SKM-1 (cell line): Measurements from ENCODE around the gene SORCS1.

Source experiments
- DNase-seq: peaks from one replicate; lab custom pipeline; 2025; ENCODE audit not compliant: unreplicated experiment; lab: John Stamatoyannopoulos, UW

Gene SORCS1

DNA sequence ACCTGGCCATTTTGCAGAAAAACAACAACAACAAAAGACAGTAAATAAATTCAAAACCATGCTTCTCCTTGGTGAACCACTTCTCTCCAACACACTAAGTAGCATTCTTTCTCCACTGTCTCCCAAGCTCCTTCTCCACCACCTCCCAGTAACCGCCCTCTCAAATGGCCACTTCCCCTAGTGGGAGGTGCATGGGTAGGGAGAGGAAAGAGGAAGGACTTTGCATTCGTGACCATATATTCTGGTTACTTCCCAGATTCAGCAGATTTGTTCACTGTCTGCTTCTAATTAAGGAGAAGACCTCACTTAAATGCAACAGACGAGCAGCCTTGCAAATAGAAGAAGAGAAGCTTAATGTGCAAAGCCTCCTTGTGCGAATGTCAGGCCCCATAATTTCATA is 166.8 kb downstream of the SORCS1 start:
- peak; percentile 60 for DNase-seq

DNA sequence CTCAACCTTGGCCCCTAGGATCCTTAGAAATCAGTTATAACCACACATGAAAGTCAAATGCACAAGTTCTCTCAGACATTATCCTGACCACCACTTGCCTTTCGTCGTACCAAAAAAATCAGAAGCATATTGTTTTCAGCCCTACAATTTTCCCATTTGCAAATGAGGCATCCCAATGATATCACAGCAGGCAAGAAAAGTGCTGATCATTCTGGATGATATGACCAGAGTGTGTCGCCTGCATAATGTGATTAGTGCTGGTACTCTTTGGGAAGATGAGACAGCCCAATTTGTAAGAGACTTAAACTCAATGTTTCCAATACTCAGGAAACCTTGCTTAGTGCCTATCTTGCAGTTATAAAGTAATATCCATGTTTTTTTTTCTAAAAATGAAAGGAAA is 168.0 kb downstream of the SORCS1 start:
- no peak for DNase-seq

DNA sequence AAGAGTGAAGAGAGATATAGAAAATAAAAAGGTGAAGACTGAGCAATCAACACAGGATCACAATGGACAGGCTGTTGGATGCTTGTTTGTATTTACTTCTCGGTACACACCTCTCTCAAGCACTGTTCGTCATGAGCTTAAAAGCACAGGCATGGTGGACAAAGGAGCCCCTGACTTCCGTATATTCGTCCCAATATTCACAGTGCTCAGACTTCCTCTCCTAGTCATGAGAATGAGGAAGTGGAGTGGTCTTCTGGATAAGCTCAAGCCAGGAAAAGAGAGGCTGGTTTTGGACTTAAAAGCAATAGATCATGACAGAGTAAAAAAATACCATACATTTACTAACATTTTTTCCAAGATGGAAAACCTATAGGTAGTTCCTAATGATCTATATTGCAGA is 172.5 kb downstream of the SORCS1 start:
- DNase-seq: no peak

DNA sequence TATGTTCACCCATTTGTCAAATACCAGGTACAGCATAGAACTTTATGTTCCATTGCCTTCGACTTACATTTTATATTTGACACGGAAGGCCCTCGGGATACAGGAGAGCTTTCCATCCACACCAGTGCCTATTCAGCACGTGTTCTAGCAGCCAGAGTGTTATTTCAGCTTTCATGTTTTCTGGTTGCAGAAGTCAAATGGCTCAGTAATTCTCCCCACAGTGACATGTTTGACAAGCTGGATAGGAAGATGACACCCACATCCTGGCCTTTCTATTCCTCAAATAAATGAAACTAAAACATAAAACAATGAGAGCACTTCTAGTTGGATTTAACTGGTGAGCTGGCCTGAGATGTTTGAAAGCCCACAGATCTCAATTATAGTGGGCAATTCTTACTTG is 173.4 kb downstream of the SORCS1 start:
- no peak for DNase-seq

DNA sequence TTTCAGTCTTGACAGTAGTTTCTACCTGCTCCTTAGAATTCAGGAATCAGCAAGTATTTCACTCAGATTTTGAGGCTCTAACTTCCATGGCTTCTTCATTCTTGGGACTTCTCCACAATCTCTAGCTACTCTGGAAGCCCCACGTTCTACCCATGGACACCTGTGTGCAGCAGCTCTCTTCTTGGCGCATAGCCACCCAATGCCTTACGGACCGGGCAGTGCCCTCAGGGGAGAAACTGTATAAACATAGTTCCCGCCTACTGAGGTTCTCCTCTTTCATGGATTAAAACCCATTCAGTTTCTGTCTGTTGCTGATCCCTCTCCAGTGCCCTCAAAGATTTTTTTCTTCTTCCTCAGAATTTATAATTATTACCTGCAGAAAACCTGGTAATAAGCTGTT is 177.1 kb downstream of the SORCS1 start:
- no peak for DNase-seq

DNA sequence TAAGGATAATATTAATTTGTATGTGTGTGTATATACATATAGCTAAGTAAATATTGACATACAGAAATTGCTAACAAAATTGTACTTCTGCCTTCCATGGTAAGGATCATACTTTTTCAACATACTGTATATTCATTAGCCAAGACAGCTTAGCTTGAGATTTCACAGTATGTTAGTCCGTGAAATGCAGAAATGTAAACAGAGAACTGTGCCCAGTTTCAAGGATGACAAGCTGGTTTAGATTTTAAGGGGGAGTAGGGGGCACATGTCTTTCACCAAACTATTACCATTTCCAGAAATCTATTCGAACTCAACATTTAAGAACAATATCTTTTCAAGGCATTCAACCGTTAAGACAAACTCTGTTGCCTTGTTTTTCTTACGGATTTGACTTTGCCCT is 182.2 kb downstream of the SORCS1 start:
- DNase-seq: no peak

DNA sequence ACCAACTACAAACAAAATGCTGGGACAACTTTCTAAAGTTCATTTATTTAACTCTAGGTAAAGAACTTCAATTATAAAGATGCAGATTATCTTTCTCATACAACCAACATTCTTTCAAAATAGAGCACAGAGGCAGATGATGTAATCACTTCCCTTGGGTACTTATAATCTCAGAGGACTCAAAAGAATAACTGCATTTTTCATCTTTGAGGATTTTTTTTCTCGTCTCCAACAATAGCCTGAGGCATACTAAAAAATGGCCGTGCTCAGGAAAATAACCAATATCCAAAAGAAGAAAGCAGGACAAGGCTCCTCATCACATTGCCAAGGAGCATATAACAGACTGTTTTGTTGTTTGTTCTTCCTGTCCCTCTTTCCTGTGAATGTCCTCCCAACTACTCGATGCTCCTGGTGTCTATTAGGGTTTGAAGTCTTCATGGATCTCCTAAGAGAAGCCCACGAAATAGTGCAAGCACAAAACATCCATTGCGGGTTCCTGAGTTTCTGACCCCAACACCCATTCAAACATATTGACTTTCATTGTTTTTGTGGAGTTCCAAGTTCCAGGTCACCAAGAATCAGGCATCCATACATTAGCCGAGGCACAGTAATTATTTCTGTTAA is 182.9 kb downstream of the SORCS1 start:
- no peak for DNase-seq

DNA sequence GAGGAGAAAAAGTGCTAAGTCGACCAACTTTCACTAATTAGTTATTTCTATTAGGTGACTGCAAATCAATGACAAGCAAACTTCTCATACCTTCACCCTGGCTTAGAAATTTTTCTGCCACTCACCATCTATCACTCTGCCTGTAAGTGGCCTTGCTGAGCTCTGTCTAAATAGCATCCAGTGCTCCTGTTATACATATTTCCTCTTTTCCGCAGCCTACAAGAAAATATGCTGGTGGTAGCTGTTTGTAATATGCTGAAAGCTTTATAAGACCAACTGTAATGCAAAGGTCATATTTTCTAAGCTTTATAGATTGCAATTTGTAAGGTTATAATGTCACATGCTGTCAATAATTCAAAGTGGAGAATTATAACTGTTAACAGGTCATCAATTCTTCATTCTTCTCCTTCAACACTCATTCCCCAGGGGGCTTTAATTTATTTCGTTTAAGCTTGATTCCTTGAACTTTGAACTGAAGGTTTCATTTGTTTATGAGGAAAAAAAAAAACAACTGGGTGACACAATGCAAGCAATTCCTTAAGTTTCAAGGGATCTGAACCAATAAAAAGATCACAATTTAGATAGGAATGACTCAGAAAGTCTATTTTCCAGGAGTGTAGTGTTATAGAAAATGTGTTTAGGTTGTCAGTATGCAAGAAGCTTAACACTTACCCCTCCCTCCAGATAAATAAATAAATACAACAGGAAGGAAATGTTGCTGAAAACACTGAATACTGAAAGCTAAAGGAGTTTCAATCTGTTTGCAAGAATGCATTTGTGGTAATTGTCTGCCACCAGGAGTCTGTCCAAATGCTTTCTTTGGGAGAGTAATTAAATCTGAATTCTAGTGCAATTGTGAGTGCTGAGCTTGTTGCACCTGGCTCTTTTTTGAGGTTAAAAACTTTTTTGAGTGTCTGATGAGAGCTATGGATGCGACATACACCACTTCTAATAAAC is 183.7 kb downstream of the SORCS1 start:
- DNase-seq: no peak

DNA sequence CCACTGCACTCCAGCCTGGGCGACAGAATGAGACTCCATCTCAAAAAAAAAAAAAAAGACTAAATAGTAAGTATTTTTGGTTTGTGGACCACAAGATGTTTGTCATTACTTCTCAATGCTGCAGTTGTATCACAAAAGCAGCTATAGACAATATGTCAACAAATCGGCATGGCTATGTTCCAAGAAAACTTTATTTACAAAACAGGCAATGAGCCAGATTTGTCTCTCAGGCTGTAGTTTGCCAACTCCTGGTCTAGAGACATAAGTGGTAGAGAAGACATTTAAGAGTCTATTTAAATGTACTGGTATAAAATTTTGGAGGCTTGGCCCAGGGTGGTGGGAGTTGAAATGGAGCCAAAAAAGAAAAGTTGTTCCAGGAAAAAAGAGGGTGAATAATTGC is 185.8 kb downstream of the SORCS1 start:
- DNase-seq: no peak

DNA sequence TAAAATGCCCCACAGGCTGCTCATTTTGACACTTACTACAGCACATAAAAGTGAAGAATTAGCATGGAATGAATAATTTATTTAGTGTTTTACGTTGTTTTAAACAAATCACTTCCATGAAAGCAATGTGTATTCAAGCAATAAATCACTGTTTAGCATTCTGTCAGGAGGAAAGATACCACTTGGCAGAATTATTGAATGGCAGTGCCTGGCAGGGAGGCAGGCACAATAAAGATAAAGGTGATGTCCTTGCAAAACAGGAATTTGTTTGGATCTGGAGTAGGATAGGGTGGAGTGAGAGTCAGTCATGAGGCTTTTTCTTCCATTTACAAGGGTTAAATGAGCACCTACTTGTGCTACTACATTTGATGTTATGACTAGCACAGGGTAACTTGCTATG is 190.8 kb downstream of the SORCS1 start:
- no peak for DNase-seq

DNA sequence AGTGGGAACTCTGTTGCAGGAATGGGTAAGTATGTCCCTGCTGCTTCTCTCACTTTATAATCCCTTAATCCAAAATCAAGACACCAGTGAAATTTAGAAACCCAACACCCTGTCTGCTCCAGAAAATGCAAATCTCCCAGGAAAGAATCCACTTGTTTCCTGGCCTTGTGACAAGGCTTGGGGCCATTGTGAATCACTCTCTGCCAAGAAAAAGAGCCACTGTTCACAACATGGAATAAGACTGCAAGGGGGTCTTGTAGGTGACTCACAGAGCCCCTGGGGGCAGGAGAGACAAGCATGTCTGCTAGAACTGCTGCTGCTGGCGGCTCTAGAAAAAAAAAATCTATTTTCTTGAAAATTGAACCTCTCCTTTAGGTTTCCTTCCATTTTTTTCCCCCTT is 191.2 kb downstream of the SORCS1 start:
- no peak for DNase-seq

DNA sequence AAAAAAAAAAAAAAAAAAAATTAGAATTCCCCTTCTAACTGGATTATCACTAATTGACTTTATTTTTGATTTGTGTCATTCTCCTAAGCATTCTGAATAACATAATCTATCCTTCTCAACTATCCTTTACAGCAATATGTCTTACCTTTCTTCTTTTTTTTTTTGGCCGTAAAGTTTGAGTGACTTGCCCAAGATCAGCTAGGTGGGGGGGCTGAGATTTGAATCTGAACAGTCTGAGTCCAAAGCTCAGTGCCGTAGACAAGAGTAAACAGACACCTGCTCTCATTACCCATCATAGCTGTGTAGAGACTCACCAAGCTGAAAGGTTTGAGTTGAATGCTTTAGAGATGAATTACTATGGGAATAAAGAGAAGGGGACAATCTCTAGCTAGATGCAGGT is 192.1 kb downstream of the SORCS1 start:
- DNase-seq: no peak

DNA sequence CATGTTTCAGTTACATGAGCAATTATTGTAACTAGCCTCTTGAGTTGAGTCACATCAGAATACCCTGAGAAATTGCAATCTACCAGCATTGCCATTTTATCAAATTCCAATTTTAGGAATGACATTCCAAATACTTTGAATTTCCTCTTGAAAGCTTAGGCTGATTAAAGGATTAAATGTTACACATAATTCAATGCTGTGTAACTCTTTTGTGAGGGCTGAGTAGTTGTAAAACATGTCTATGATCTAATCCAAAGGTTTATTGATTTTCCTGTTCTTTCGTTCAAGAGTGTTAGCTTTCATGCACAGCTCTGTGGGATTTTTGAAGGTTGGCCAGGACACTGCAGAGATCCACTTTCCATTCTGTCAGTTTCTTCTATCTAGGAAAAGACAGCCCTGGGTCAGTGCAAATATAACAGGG is 193.1 kb downstream of the SORCS1 start:
- DNase-seq: no peak

DNA sequence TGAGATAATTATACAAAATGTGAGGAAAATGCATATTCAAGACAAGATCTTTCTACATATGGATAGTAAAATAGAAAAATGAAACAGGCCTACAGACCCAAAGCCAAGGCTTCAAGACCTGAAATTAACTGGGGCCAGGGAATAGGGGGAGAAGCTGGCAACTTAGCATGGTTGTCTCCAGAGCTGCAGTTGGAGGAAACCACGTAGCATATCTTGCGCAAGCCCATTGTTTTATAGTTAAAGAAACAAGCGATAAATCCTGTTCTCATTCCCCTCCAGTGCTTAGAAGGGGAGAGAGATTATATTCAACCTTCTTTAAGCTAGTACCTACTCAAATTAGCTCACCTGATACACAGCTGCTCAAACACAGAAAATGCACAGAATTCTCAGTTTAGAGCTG is 197.1 kb downstream of the SORCS1 start:
- no peak for DNase-seq

DNA sequence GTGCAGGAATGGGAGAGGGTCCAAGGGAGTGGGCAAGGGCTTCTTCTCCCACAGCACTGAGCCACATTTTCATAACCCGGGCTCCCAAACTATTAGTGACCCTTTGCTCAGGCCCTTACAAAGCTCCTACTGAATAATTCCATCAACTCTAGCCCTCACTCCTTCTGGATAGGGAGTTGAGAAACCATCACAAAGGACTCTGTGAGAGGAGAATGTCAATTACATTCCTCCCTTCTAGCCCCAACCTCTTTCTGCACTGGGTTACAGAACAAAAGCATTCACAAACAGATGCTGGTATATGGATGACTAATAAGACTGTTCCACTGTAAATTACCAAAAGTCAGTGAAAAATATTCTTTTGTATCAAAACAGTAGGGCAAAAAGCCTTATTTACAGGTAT is 203.7 kb downstream of the SORCS1 start:
- no peak for DNase-seq

DNA sequence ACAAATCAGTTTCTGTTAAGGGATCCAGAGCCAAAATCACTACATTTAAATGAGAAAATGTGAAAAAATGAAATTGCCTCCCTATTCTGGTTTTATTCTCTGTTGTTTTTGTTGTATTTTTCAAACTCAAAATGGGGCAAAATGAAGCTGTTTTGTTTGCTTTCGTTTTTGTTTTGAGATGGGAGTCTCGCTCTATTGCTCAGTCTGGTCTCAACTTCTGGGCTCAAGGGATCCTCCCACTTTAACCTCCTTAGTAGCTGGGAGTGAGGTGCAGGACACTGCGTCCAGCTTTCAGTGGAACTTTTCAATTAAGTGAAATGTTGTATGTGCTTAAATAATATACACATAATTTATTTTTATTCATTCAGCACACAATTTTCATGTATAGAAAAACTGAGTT is 205.0 kb downstream of the SORCS1 start:
- no peak for DNase-seq

DNA sequence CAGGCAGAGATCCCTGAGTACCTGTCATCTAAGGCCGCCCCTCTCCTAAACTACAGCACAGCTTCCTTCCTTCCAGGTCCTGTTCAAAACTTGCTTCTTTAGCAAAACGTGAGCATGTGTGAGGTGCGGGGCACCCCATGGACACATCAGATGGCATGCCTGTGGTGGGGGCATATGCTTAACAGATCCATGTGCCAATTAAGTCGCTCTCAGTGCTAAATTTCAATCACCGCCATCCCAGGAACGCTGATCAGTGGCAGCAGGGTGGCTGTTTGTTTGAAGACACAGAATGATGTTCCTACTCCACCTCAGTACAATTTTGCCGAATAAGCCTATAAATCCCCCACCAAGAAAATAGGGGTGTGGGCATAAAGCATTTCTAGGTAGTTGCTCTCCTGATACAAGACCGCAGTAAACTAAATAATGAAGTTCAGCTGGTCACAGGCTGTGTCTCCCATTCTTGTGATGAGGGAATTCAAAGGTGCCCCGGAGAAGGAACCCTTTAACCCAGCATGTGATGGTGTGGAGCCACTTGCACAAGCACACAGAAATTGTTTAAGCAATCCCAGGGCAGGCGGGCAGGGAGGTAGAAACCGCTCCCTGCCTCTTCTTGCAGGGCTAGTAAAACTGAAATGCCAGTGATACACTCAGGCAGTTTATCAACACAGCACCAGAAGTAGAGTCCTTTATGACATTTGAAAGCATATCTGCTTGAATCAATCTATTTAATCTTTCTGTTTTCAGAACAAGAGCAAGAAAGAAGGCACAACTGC is 205.7 kb downstream of the SORCS1 start:
- no peak for DNase-seq

DNA sequence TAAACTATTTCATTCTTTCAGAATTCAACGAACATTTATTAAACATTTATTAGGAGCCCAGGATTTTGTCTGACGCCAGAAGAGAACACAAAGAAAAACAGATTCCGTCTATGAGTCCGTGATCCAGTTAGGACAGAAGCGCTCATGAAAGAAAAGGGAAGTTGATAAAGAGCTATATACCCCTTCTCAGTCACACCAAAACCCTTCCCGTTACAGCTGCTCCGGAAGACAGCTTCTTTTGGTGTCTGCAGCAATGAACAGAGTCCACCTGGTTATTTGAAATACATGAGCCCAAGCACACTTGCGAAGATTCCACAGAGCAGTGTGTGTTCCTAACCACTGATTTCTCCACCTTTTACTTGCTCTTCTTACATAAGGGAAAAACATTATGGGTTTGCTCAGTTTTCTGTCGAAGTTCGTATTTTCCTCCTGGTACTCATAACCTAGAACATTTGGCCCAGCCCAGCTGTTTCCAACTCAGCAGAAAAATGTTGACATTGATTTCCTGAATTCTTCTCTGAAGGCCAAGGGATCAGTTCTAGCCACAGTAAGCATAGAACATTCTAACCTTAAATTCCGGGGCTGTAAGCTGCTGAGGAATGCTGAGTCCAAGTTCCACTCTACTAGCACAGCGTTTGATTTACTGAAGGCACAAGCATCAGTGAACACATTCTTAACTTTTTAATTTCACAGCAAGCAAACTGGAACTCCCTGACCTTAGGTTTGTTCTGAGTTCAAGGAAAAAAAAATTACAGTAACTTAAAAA is 206.5 kb downstream of the SORCS1 start:
- DNase-seq: no peak

DNA sequence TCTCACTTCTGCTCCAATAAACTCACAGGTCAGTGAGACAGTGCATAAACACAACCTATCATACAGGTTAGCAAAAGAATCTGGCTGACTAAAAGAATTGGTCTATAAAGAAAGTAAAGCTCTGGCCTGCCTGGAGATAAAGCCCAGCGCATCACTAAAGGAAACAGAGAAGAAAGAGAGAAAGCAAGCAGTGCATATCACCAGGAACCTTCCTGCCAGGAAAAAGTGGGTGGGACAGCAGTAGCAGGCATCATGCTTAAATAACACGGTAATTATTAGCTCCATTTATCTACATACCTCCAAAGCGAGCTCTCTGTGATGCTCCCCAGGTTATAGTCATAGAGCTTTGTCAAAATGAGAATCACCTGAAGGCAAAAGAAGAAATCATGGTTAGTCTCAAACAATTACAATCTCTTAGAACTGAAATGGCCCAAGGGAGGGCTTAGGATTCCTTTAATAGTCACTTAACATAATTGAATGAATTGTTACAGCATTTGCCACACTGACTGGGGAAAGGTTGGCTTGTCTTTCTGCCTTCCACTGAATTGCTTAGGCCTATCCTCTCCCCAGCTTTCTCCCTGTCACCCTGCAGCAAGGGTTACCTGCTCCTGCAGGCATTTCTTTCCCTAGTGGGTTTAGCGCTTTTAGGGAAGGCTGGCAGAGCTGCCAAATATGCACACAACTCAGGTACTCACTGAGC is 208.1 kb downstream of the SORCS1 start:
- no peak for DNase-seq

DNA sequence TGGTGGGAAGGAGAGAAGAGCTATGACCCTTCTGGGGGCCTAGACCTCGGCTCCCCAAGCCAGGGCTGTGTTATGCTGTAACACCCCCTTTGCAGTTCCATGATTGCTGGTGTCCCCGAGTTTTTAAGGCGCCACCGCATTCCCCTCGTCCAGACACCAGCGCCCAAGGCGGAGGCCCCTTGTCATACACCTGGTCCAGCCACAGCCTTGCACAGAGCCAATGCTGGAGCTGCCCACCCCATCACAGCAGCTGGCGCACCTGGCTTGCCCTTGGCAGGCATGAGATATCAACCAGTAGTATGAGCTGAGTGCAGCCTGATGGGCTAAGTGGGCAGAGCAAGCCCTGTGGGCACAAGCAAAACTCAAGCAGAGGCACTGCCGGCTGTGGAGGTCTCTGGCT is 209.4 kb downstream of the SORCS1 start:
- no peak for DNase-seq
